ENCODE measurements around the gene BAIAP2.
"Not testable (repeated sequence)": the region's sequence is repeated elsewhere in the genome, so short reads cannot be mapped to it uniquely, and the experiment has no call there.

BAIAP2 gene

DNA sequence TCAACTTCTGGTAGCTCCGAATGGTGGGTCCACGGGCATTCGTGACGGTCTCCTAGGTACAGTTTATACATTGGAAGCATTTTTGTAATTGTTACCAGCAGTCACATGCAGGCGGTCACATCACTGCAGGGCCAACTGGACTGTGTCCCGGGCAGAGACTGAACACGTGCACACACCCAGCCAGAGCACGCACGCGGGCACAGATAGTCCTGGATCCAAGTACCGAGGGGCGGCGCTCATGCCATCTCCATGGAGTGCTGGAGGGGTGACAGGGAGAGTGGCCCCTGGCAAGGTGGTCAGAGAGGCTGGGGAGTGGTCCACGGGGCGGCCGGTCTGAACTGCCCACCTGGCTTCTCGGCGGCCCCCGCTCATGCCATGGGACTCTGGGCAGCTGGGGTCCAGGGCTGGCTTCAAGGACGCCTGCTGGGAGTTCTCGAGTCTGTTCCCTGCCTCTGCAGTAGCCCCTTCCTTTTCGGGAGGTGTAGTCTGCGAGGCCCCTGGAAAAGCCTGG lies 34.2 kb downstream of the BAIAP2 start:
- no peak for DNase-seq (ENCODE audit: low read depth)

DNA sequence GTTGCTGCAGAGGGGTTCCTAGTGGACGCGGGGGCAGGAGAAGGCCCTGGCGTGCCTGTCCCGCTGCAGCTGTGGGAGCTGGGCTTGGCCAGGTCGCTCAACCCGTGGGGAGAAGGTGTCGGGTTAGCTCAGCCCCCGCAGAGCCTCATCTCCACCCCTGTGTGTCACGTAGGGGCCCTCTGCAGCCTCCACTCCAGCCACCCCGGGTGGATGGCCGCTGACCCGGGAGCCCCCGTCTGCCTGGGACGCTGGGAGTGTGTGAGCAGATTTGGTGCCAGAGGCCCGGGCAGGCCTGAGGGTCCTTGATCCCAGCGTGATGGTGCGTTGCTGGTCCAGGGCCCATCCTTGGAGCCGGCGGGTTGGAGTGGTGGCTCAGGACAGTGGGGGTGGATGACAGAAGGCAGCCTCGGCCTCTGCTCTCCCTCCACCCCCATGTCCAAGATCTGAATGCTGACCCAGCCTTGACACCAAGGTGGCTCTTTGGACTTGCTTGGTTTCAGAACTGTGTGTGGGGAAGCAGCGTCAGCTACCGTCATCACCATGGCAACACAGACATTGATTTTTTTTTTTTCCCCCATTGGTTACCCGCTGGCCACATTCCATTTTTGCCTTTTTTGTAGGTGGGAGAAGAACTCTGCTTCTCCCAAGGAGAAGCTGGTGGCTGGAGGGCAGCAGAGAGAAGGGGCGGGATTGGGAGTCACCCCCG lies 35.7 kb downstream of the BAIAP2 start:
- DNase-seq (ENCODE audit: low read depth): no peak

DNA sequence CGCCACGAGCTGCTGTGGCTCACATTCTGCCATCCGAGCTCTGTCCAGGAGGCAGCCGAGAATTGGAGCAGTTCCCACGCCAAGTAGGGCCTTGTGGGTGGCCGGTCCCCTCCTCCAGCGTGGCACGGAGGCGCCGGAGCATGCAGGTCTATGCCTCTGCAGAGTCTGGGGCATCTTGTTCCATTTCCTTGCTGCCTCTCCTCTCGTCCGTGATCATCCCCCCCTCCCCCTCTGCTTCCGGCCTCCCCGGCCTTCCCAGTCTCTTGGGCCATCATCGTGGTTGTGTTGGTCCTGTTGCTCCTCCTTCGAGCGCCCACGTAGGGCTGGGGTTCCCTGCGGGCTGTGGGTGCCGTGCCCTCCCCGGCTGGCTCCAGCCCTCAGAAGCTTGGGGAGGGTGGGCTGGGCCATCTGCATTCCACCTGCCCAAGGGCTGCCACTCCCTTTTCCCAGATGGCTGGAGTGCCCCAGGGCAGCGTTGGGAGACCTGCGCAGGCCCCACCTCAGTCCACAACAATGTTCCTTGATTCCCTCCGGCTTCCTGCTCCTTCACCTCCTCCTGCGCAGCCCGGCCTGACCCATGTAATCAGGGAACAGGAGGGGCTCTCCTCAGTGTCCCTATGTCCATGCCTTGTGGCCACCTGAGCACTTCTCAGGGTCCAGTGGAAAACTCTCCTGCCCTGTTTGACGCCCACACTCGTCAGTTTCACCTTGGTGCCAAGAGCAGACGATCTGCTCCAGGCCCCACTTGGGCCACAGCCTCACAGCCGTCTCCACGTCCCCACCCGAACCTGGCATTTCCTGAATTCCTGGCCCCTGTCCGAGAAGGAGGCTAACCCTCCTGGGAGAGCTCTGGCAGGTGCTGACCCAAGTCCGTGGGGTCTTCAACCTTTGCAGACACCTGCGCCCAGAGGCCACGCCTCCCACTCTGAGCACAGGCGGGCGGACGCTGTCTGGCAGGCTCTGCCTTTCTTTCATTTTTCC lies 37.1 kb downstream of the BAIAP2 start:
- no peak for DNase-seq (ENCODE audit: low read depth)

DNA sequence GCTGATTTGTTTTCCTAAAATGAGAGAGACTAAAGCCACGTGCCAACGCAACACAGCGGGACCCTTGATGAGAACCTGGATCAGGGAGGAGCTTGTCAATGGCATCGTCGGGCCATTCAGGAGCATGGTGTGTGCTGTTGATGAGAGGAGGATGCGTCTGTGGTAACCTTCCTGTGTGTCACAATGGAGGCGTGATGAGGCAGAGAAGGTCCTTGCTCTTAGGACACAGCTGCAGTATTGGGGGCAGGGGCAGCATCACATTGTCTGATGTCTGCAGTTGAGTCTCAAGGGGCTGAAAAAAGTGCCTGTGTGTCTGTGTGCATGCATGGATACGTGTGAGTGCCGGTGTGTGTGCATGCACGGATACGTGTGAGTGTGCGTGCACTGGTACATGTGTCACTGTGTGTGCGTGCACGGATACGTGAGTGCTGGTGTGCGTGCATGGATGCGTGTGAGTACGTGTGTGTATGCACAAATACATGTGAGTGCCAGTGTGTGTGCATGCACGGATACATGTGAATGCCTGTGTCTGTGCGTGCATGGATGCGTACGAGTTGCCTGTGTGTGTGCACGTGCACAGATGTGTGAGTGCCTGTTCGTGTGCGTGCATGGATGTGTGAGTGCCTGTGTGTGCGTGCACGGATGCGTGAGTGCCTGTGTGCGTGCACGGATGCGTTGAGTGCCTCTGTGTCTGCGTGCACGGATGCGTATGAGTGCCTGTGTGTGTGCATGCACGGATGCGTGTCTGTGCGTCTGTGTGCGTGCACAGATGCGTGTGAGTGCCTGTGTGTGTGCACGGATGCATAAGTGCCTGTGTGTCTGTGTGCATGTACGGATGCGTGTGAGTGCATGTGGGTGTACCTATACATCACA lies 39.3 kb downstream of the BAIAP2 start:
- no peak for DNase-seq (ENCODE audit: low read depth)

DNA sequence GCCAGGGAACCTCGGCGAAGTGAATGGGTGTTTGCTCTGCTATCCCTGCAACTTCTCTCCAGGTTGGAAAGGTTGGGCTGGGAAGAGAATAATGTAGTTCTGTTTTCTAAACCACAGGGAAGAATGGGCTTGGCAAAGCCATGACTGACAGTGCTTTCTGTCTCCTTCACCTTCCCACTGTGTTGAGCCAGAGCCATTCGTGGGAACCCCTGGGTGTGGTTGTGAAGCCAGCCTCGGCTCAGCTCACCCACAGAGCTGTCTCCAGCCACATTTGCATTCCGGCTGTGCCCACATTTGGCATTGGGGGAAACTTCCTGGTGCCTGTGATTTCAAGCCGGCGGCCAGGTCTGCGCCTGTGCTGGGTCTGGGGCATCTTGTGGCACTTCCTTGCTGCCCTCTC lies 39.9 kb downstream of the BAIAP2 start:
- DNase-seq (ENCODE audit: low read depth): no peak

DNA sequence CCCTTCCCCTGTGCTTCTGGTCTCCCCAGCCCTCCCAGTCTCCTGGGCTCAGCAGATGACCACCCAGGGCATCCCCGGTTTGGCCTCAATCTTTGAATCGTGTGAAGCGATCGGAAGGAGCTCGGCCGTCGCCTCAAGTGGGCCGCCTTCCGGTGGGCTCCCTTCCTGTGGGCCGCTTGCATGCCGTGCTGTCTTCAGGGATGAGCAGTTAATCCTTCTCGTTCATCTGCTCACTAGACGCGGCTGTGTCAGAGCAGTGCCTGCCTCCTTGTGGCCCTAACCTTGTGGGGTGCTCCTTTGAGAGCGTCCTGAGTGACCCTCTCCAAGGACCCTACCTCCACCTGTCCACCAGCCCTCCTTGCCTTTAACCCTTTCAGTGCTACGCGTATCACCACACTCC lies 40.4 kb downstream of the BAIAP2 start:
- DNase-seq (ENCODE audit: low read depth): no peak

DNA sequence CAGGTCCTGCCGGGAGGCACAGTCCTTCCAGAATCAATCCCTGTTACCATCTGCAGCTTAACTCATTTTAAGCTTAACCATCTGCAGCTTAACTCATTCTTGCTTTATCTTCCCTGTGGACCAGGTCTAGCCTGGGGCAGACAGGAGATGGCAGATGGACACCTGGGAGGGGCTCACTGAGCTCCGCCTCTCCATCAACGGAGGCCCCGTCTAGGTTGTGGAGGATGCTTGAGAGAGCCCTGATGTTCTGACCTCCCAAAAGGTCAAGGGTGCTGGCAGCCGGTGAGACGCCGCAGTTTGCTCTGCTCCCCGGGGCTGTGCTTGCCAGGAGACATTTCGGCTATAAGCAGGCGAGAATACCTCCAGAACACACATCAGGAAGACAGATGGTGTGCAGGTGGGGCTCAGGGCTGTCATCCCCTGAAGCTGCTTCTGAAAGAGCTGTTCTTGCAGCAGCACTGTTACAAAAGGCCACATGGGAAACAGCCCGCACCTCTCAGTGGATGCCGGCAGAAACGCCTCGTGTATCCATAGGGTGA lies 41.3 kb downstream of the BAIAP2 start:
- no peak for DNase-seq (ENCODE audit: low read depth)

DNA sequence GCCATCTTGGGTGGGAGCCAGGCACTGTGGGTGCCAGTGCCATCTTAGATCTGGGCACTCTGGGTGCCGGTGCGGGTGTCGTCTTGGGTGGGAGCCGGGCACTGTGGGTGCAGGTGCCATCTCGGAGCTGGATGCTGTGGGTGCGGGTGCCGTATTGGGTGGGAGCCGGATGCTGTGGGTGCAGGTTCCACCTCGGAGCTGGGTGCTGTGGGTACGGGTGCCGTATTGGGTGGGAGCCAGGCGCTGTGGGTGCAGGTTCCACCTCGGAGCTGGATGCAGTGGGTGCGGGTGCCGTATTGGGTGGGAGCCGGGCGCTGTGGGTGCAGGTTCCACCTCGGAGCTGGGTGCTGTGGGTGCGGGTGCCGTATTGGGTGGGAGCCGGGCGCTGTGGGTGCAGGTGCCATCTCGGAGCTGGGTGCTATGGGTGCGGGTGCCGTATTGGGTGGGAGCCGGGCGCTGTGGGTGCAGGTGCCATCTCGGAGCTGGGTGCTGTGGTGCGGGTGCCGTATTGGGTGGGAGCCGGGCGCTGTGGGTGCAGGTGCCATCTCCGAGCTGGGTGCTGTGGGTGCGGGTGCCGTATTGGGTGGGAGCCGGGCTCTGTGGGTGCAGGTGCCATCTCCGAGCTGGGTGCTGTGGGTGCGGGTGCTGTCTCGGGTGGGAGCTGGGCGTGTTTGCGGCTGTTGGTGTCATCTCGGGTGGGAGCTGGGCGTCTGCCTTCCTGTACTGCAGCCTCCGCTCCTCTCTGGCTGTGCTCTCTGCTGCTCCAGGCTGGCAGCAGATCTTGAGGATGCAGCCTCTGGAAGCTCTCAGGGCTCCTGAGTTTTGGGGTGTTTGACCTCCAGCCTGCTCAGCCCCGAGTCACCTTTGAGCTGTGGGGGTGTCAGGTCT lies 43.3 kb downstream of the BAIAP2 start:
- DNase-seq (ENCODE audit: low read depth): not testable (repeated sequence)

DNA sequence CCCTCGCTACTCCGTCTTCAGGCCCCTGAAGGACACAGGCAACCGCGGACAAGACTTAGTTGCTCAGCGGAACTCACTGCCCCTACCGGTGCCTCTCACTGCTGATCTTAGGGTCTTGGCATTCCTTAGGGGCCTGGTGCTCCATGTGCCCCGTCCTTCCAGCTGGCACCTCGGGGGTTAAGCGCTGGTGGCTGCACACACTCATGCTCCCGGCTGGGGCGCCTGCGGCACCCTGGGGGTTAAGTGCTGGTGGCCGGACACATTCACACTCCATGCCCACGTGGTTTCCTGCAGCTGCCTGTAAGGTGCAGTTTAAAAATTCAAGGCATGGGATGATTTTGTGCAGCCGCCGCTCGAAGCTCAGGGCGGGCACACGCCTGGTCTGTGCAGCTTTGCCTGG lies 45.1 kb downstream of the BAIAP2 start:
- no peak for DNase-seq (ENCODE audit: low read depth)

DNA sequence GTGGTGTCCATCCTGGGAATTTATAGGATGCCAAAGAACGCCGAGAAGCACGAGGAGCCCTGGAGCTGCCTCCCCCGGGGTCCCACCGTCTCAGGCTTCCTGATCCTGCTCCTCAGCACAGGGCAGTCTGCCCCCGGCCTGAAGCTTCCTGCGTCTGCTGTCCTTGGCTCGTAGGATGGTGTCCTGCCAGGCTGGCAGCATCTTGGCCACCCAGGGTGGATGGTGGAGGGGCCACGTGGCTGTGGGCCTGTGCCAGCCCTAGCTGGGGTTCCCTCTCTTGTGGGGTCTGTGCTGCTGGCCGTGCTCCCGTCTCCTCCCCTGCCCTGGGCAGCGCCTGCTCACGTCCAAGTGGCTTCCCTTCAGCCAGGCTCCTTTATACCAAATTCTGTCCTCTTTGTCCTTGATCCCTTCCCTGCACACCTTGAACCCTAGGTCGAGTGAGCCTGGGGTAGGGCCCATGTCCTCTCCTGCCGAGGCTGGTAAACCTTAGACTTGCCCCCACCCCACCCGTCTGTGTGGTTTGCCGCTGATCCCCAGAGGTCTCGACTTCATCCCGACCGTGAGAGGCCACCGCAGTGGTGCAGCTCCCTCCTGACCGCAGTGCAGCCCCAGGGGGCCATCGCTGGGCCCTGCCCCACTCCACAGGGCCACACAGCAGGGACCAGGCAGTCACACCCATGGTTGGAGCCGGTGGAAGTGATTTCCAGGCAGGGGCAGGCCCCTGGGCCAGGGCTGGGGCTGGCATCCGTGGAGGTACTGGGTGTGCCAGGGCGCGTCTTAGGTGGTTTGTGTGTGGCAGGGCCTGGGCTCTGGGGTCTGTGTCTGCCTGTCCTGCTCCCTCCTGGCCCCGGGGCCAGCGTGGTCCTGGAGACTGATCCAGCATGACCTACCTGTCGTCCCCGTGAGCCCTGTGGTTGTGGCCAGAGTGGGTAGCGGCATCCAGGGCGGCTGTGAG lies 46.5 kb downstream of the BAIAP2 start:
- no peak for DNase-seq (ENCODE audit: low read depth)

DNA sequence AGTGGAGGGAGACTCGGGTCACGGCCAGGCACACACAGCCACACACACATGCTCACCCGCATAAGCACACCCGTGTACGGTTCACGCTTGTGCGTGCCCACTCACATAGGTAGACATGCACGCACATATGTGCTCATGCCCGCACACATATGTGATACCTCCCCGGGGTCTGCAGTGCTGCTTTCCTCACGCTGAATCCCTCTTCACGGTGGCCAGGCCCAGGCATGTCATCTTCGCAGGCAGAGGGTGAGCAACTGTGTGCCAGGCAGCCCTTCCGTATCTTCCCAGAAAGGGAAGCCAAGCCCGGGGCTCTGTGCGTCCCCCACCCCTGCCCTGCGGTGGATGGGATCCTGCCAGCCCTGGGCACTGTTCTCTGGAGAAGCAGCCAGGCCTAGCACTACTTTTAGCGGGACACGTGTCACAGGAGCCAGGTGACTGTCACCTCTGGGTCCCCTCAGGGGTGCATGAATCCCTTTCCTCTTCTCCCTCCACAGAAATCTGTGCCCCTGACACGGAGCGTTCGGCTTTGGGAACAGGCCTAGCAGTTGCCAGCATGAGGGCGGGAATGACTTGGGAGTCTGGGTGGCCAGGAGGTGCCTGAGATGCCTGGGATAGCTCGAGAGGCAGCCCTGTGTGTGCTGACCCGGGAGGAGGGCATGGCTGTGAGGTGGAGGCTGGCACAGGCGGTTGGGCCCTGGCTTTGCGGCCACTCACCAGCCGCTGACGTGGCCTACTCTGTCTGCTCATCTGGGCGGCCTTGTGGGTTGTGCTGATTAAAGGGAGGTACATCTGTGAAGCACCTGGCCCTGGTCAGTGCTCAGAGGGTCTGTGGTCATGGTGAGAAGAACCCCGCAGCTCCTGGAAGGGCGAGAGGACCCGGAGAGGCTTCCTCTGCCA lies 47.5 kb downstream of the BAIAP2 start:
- no peak for DNase-seq (ENCODE audit: low read depth)

DNA sequence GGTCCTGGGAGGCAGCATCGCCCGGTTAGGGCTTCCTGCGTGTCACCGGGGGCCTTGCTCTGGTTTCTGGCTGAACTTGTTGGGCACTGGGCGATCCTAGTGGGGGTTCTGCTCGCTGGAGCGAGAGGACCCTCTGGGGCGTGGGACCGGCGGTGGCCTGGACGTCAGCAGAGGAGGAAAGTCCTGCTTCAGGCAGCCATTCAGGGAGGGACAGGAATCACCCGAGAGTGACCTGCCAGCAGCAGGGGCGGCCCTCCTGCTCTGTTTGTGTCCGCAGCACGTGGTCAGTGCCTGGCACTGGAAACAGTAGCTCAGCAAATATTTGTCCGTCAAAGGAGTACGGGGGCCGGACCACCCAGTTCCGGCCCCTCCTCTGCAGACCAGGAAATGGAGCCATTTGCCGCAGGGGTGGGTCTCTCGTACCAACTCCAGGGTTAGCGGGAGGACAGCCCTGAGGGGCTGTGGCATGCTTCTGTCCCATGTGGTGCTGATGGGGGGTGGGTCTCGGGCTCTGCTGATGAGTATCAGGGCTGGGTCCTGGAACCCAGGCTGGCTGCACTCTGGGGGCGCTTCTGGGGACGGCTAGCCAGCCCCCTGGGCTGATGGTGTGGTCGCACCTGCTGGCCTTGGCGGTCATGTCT lies 48.3 kb downstream of the BAIAP2 start:
- no peak for DNase-seq (ENCODE audit: low read depth)

DNA sequence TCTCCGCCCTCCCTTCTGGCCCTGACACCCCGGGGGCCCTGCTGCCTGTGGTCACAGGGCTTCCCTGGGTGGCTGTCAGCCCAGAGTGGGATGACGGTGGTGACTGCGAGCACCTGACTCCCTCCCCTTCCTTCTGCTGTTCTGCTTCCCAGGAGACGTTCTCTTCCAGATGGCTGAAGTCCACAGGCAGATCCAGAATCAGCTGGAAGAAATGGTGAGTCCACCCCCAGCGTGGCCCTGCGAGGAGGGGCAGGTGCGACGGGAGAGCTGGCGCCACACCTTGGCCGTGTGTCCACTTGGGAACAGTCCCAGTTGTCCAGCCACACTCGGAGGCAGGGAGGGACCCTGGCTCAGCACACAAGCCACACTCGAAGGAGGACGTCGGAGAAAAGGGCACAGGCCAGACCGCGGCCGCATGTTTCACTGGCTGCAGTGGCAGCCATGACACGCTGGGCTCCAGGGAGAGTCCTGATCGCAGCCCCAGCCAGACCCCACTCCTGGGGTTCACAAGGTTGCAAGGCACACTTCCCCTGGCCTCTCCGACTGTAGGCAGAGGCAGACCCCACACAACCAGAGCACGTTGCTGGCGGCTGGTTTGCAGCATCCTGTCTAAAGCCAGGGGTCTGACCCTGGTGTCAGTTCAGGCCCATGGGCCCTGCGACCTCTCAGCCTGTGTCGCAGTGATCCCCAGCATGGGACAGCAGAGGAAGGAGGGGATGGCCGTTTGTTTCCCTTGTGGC lies 49.9 kb downstream of the BAIAP2 start:
- no peak for DNase-seq (ENCODE audit: low read depth)

DNA sequence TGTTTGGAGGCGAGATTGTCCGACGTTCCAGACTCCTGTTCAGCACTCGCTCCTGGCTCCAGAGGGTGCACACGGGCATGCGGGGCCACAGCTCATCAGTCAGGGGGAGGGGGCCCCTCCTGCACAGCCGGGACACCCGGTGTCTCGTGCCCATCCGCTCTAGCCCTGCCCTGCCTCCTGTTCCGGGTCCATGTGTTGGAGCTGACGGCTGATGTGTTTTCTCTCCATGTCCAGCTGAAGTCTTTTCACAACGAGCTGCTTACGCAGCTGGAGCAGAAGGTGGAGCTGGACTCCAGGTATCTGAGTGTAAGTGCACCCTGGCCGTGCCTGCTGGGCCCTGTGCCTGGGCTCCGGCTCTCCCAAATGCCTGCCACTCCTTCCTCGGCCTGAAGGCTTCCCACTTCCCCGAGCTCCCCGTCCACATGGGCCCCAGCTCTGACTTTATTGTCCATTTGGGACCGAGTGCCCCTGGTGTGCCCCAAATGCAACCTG lies 50.5 kb downstream of the BAIAP2 start:
- DNase-seq (ENCODE audit: low read depth): no peak

DNA sequence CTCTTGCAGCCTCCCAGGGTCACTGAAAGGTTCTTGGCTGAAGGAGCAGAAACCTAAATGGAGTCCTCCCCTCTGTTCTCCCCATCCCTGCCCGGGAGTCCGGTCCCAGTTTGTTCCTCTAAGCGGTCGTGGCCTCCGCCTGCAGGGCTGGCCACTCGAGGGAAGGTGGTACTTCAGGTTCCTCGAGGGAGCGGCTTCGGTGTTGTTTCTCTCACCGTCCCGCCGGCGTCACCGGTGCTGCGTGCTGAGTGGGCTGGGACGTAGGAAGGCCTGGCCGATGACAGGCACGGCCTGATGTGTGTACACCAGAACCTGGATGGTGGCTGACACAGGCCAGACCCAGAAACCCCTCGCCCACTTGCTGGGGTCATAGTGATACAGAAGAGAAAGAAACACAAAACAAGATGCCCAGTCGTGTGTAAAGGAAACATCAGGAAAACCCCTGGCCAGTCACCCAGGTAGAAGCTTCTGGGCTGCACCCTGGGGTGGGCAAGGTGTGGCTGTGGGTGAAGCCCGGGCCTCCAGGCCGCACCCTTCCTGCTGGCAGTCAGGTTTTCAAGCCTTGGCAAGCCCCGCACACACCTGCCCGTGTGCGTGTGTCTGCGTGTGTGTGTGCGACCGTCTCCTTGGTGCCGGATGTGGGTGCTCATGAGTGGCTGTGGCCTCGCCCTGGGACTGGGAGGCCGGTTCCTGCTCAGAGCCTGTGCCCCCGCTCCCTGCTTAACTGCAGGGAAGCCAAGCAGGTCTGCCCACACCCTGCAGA lies 52.0 kb downstream of the BAIAP2 start:
- no peak for DNase-seq (ENCODE audit: low read depth)

DNA sequence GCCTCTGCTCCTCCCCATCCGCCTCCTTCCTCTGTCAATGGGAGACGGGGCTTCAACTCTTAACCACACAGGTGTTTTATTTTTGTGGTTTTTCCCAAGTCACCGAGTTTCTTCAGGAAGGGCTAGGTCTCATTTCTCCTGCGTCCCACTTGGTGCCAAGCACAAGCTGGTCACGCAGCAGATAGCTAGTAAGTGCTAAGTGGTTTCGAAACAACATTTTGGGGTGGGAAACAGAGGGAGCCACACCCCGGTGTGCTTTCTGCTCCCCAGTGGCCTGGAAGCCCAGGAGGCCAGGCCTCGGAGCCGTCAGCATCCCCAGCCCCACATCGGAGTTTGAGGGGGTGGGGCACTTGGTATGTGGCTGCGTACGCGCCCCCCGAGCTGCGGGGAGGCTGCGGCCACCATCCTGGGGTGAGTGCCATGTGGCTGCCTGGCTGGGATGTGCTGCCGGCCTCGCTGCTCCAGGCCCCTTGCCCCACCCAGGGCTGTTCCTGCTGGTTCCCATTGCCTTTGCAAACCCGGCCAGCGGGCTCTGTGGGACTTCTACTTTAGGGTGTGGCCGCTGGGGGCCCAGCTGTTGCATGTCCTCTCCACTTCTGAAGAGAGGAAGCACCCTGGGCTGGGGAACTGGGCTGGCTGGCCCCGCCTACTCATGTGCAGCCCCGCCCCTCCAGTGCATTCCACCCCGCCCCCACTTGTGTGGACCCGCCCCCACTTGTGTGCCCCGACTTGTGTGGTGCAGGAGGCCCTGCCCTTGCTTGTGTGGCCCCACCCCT lies 55.6 kb downstream of the BAIAP2 start:
- DNase-seq (ENCODE audit: low read depth): no peak
